Renal cortex interstitium (tissue), 11 donors: ENCODE measurements around the gene FCHO1. TPM values are rescaled to one million over a fixed set of nuclear protein-coding genes. Genes with fewer than 3 reads are reported as not detected.
A peak's percentile ranks its signal among the peaks of the same experiment; 100 is the strongest.
"Not testable (repeated sequence)": the region's sequence is repeated elsewhere in the genome, so short reads cannot be mapped to it uniquely, and the experiment has no call there.

Experiments
- DNase-seq, 11 donors: peaks; one replicate each; pipeline ENCODE4 v3.0.0-alpha.2; 2013; ENCODE audit warnings: low read depth in 9 of 11, low spot score in 4 of 11; ENCODE audit errors: extremely low read depth in 1 of 11
- polyA plus RNA-seq, 3 donors: library from polyadenylated mRNA; unstranded; fragments of 120-200 nt; gene quantifications; one replicate each; pipeline ENCODE4 v1.2.1, GENCODE V29; 2013; ENCODE audit not compliant: insufficient read length in 3 of 3

Gene FCHO1
- polyA plus RNA-seq, 3 donors = 2.2 to 3.1 (median 2.4) TPM

- DNase-seq = not testable (repeated sequence)
Measured at GRCh38 chr19:17783721-17784120, 32.4 kb downstream of the FCHO1 start.

- peak in 6 of 11 donors; percentile 63 to 74 (median 71) for DNase-seq
Measured at GRCh38 chr19:17784201-17785008, 33.1 kb downstream of the FCHO1 start.

- no peak for DNase-seq
Measured at GRCh38 chr19:17787274-17787913, 36.1 kb downstream of the FCHO1 start.

- no peak for DNase-seq
Measured at GRCh38 chr19:17788632-17789031, 37.4 kb downstream of the FCHO1 start.

GRCh38 chr19:17790059-17790780, 38.9 kb downstream of the FCHO1 start:
- DNase-seq = no peak

GRCh38 chr19:17794412-17794730, 43.1 kb downstream of the FCHO1 start:
- DNase-seq = no peak

GRCh38 chr19:17794731-17795494, 43.6 kb downstream of the FCHO1 start, which contains the start of gene B3GNT3:
B3GNT3 (plus strand) TSS chr19:17795138; CDS start chr19:17807808, 12,670 bp downstream.
- DNase-seq = peak in 4 of 11 donors; percentile 35 to 66 (median 38)

- no peak for DNase-seq
Measured at GRCh38 chr19:17795495-17795856, 44.2 kb downstream of the FCHO1 start.

- no peak for DNase-seq
Measured at GRCh38 chr19:17796013-17796837, 44.9 kb downstream of the FCHO1 start.

GRCh38 chr19:17796838-17797423, 45.7 kb downstream of the FCHO1 start:
- no peak for DNase-seq

GRCh38 chr19:17797424-17798201, 46.3 kb downstream of the FCHO1 start:
- no peak for DNase-seq

GRCh38 chr19:17798599-17798998, 47.3 kb downstream of the FCHO1 start:
- not testable (repeated sequence) for DNase-seq

GRCh38 chr19:17802137-17802858, 51.0 kb downstream of the FCHO1 start:
- no peak for DNase-seq

- no peak for DNase-seq
Measured at GRCh38 chr19:17803264-17803896, 52.1 kb downstream of the FCHO1 start.

- no peak for DNase-seq
Measured at GRCh38 chr19:17805427-17805826, 54.1 kb downstream of the FCHO1 start.

GRCh38 chr19:17806945-17807344, 55.7 kb downstream of the FCHO1 start:
- no peak for DNase-seq
